Muscle of leg (tissue), 11 donors: Measurements from ENCODE around the gene SERPIND1. TPM values are rescaled to one million over a fixed set of nuclear protein-coding genes. Genes with fewer than 3 reads are reported as not detected.

ENCODE experiments used
- DNase-seq: peaks from one replicate; pipeline ENCODE4 v3.0.0; 2013
- H3K27ac ChIP-seq: one replicate; pipeline ENCODE4 v1.5.1; 2013; ENCODE audit warnings: mild to moderate bottlenecking, low read length, control low read depth
- H3K27me3 ChIP-seq: one replicate; pipeline ENCODE4 v1.6.1; 2013; ENCODE audit warnings: low read length; ENCODE audit not compliant: control insufficient read depth, insufficient read depth
- H3K36me3 ChIP-seq: one replicate; pipeline ENCODE4 v1.6.1; 2013; ENCODE audit warnings: low read length; ENCODE audit not compliant: control insufficient read depth, insufficient read depth
- H3K4me1 ChIP-seq: one replicate; pipeline ENCODE4 v1.6.1; 2013; ENCODE audit warnings: low read length; ENCODE audit not compliant: control insufficient read depth, insufficient read depth
- H3K4me3 ChIP-seq: one replicate; pipeline ENCODE4 v1.5.1; 2013; ENCODE audit warnings: low read length, control low read depth
- H3K9me3 ChIP-seq: replicated peaks from 2 replicates; pipeline ENCODE4 v1.6.1; 2013; ENCODE audit warnings: low read depth, low read length; ENCODE audit not compliant: control insufficient read depth
- WGBS: methylation state at CpG from one replicate; pipeline ENCODE4 v1.1.5; 2013; ENCODE audit warnings: missing lambda C conversion rate; ENCODE audit not compliant: insufficient coverage; 5-methylcytosine and 5-hydroxymethylcytosine counted together
- polyA plus RNA-seq, 8 donors: library from polyadenylated mRNA; unstranded; fragments of 120-200 nt; gene quantifications; one replicate each; pipeline versions ENCODE4 v1.2.1 to v1.2.3, GENCODE V29; 2013; ENCODE audit warnings: inconsistent platforms in 1 of 8, low replicate concordance in 1 of 8; ENCODE audit not compliant: insufficient read length in 8 of 8, insufficient read depth in 1 of 8
- total RNA-seq: library from RNA; stranded (reverse); fragments of 120-200 nt; gene quantifications from one replicate; pipeline ENCODE4 v1.2.4, GENCODE V29; 2013

Gene SERPIND1
- total and polyA plus RNA-seq, 9 donors = 0.05 to 1.5 (median 0.11) TPM; not detected in 3

- no peak for DNase-seq
- Histone ChIP-seq H3K27me3 (no peaks in the 10 kb centered on the region), H3K4me3 (no peak overlapping the region), H3K4me1 (no peaks in the 10 kb centered on the region), H3K36me3 (peaks cover 25% of the 10 kb centered on the region), H3K27ac (no peak overlapping the region), H3K9me3 (peaks cover 2% of the 10 kb centered on the region)
- 79% methylated on average over 5 of the region's 12 CpGs for WGBS
Observed at GRCh38 chr22:20738394-20739089, 35.4 kb upstream of the SERPIND1 start.

DNA sequence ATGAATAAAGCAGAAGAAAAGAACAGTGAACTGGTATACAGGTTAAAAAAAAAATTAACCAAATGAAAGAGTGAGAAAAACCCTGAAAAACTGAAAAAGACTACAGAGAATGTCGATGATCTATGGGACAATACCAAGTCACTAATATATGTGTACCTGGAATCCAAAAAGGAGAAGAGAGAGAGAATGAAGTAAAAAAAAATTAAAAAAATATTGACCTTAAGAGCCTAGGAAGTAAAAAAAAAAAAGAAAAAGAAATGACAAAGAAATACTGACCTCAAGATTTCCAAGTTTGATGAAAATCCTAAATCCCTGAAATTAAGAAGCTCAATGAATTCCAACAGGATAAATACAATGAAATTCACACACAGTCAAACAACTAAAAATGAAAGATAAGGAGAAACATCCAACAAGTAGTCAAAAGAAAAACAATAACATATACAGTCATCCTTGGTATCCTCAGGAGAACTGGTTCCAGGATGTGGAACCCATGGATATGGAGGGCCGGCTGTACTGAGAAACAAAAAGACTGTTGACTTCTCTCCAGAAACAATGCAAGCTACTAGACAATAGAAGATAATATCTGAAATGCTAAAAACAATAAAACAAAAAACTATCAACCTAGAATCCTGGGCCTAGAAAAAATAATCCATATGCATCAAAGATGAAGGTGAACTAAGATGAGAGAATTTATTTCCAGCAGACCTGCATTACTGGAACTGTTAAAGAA lies 33.5 kb upstream of the SERPIND1 start:
- H3K27me3 ChIP-seq = no peaks in the 10 kb centered on the region
- H3K4me3 ChIP-seq = no peak overlapping the region
- H3K9me3 ChIP-seq = peaks cover 2% of the 10 kb centered on the region
- WGBS = no CpG with 5 or more reads among the region's 2 CpGs
- H3K36me3 ChIP-seq = peaks cover 28% of the 10 kb centered on the region
- no peak for DNase-seq
- H3K4me1 ChIP-seq = no peaks in the 10 kb centered on the region
- no peak overlapping the region for H3K27ac ChIP-seq

- DNase-seq = no peak
- H3K27ac ChIP-seq = no peak overlapping the region
- H3K4me3 ChIP-seq = no peak overlapping the region
- WGBS = 95% methylated on average over 4 of the region's 6 CpGs
- no peaks in the 10 kb centered on the region for H3K4me1 ChIP-seq
- H3K36me3 ChIP-seq = peaks cover 28% of the 10 kb centered on the region
- no peaks in the 10 kb centered on the region for H3K27me3 ChIP-seq
- H3K9me3 ChIP-seq = peaks cover 2% of the 10 kb centered on the region
Observed at GRCh38 chr22:20741008-20741633, 32.8 kb upstream of the SERPIND1 start.

- peaks cover 33% of the 10 kb centered on the region for H3K36me3 ChIP-seq
- WGBS = 79% methylated on average over 12 of the region's 16 CpGs
Observed at GRCh38 chr22:20741634-20742581, 32.0 kb upstream of the SERPIND1 start.

DNA sequence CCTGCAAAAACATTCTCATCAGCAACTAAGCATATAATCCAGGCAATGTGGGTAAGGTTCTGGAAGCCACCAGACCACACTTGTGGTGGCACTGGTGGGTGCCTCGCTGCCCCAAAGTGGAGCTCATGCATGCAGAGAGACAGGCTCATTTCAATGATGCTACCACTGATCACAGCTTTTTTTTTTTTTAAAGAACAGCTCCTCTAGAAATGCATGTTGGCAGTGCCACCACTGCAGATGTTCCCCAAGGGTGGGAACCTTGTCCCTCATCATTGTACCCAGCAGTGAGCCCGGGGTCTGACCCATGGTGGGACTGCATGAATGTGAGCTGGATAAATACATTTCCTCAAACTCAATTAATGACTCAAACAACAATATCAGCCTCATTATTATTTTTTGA lies 31.1 kb upstream of the SERPIND1 start:
- Histone ChIP-seq H3K9me3 (peaks cover 2% of the 10 kb centered on the region), H3K27ac (no peak overlapping the region), H3K36me3 (peaks cover 41% of the 10 kb centered on the region), H3K27me3 (no peaks in the 10 kb centered on the region), H3K4me1 (no peaks in the 10 kb centered on the region), H3K4me3 (no peak overlapping the region)
- 83% methylated on average over 1 of the region's 2 CpGs for WGBS
- DNase-seq = no peak

More at GRCh38 chr22:20741634-20742581, 32.0 kb upstream of the SERPIND1 start:
- Histone ChIP-seq H3K27ac (no peak overlapping the region), H3K4me1 (no peaks in the 10 kb centered on the region), H3K9me3 (peaks cover 2% of the 10 kb centered on the region), H3K27me3 (no peaks in the 10 kb centered on the region), H3K4me3 (no peak overlapping the region)
- DNase-seq = peak; percentile 24

- no peak for DNase-seq
- H3K4me1 ChIP-seq = peaks cover 2% of the 10 kb centered on the region
- H3K36me3 ChIP-seq = peaks cover 38% of the 10 kb centered on the region
- H3K27ac ChIP-seq = no peak overlapping the region
- H3K9me3 ChIP-seq = peaks cover 2% of the 10 kb centered on the region
- H3K4me3 ChIP-seq = no peak overlapping the region
- no peaks in the 10 kb centered on the region for H3K27me3 ChIP-seq
- WGBS = 91% methylated on average over 9 of the region's 15 CpGs
Observed at GRCh38 chr22:20744456-20744855, 29.5 kb upstream of the SERPIND1 start.

DNA sequence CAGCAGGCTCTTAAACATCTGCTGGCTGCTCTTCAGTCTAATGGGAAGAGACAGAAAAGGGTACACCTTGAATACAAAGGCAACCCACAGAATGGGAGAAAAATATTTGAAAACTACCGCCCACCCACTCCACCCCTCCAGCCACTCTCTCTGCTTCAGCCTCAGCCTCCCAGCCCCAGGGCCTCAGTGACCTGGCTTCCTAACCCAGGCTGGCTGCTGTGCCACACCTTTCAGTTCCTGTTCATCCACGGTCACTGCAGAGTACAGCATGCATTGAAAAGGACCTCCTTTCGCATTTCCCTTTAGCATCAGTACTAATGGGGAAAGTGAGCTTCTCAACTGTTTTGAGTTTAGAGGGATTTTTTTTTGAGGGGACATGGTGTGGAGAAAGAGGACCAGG lies 28.8 kb upstream of the SERPIND1 start:
- Histone ChIP-seq H3K27ac (no peak overlapping the region), H3K4me1 (peaks cover 9% of the 10 kb centered on the region), H3K4me3 (no peak overlapping the region), H3K36me3 (peaks cover 43% of the 10 kb centered on the region), H3K9me3 (peaks cover 2% of the 10 kb centered on the region), H3K27me3 (no peaks in the 10 kb centered on the region)
- DNase-seq = no peak
- no CpG with 5 or more reads among the region's 3 CpGs for WGBS

DNA sequence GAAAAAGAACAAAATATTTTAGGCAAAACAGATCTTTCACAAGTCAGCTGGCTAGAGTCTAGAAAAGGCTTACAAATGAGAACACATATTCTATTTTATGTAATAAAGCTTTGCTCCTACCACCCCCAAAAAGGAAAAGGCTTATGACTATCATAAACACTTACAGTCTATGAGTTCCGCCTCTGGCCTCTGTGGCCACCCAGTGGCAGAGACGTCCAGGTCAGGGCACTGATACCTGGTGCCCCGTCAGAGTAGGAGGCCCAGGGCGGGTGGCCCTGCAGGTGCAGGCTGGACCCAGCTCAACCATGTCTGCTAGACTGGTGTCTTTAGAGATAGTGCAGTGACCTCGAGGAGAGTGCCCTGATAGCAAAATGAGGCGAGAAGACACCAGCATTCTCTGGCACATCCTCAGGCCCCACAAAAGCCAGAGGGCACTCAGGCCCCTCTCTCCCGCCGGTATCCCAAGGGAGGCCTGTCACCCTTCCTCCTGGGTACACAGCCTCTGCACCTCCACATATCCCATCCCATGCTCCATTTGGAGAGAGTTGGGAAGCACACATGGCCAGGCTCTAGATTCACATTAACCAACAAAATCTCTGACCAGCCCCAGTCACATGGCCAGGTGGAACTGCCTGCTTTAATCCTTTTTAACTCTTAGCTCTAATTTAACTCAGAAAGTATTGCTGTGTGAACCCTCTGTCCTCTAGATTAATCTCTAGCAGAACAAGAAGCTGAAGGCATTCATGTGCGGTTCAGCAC lies 27.3 kb upstream of the SERPIND1 start:
- no peak for DNase-seq
- peaks cover 24% of the 10 kb centered on the region for H3K4me1 ChIP-seq
- H3K4me3 ChIP-seq = no peak overlapping the region
- 90% methylated on average over 7 of the region's 9 CpGs for WGBS
- H3K27me3 ChIP-seq = no peaks in the 10 kb centered on the region
- H3K27ac ChIP-seq = no peak overlapping the region
- H3K36me3 ChIP-seq = peaks cover 52% of the 10 kb centered on the region
- H3K9me3 ChIP-seq = no peaks in the 10 kb centered on the region

DNA sequence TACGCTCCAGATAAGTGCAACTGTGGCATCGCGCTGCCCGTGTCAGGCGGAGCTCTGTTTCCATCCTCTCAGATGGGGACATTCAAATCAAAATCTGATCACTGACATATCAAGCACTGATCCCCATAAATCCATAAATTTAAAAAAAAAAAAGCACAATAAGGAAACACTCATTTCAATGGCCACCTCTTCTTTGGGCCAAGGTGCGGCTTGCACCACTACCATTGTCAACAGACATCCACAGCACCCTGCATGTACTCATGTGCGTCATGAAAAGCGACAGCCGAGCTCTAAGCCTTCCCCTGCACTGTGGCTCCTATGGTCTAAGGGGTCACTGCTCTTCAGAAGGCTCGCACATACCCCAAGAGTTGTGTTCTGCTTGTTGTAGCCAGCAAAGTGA lies 26.7 kb upstream of the SERPIND1 start:
- Histone ChIP-seq H3K27me3 (no peaks in the 10 kb centered on the region), H3K4me3 (no peak overlapping the region), H3K27ac (no peak overlapping the region), H3K9me3 (no peaks in the 10 kb centered on the region), H3K4me1 (peaks cover 29% of the 10 kb centered on the region), H3K36me3 (peaks cover 52% of the 10 kb centered on the region)
- 95% methylated on average over 10 of the region's 10 CpGs for WGBS
- DNase-seq = no peak
